ENCODE results near the gene FLNB. TPM values are rescaled to one million over a fixed set of nuclear protein-coding genes. Genes with fewer than 3 reads are reported as not detected.

The FLNB gene
- total and polyA plus RNA-seq, 2 of the 8 experiments (the other 6 are each of a cell fraction or from before 2014, with no cell fraction given): 72.3 to 118 TPM

GRCh38 chr3:58084166-58084565, 75.9 kb downstream of the FLNB start:
- no peak overlapping the region for H4K8ac ChIP-seq (ENCODE audit: extremely low read depth, insufficient read depth, low read length)
- peaks cover 9% of the 10 kb centered on the region for H3K79me1 ChIP-seq (ENCODE audit: low read depth, low read length)
- no peak overlapping the region for H3K14ac ChIP-seq (ENCODE audit: insufficient read length)
- CTCF ChIA-PET (ENCODE audit: partially characterized antibody): interaction anchor here (0.7 kb wide), 1 partner anchor 19 kb away, joined by 3 read pairs; no protein-coding TSS in a partner anchor
- H3K4me2 ChIP-seq (ENCODE audit: insufficient read depth in 1 of 2, low read depth in 2 of 2, low read length in 2 of 2): no peak overlapping the region
- H3K4me1 ChIP-seq (replicated peaks in 1 of 4; ENCODE audit: control insufficient read depth in 3 of 4, insufficient read depth in 4 of 4, low read length in 3 of 4): peaks cover 0 to 5% (median 0%) of the 10 kb centered on the region in 4 experiments; a peak in 1 of 7 replicates
- no peak overlapping the region for H3K23ac ChIP-seq (ENCODE audit: insufficient read length)
- 93% methylated on average over 3 of the region's 4 CpGs; no CpG with 5 or more reads in 1 of the 2 experiments for WGBS, 2 experiments (ENCODE audit: extremely low coverage in 1 of 2, insufficient coverage in 1 of 2, insufficient read length in 1 of 2, insufficient replicate concordance in 2 of 2, low coverage in 1 of 2, low lambda C conversion rate in 2 of 2, missing lambda C conversion rate in 1 of 2)
- FAIRE-seq (no peak), DNase-seq (ENCODE audit: low read depth in 1 of 2, low spot score in 2 of 2) (no peak)
- no peak overlapping the region for H2BK12ac ChIP-seq (ENCODE audit: low read depth, low read length)
- H2BK20ac ChIP-seq (ENCODE audit: low read length): no peak overlapping the region
- H4K5ac ChIP-seq (ENCODE audit: insufficient read length, low read depth, low read length): no peak overlapping the region
- H3K27ac ChIP-seq (ENCODE audit: low read depth, low read length): no peak overlapping the region
- H3K4me3 ChIP-seq (ENCODE audit: extremely low read depth in 1 of 4, insufficient read depth in 2 of 4, low read depth in 3 of 4, low read length in 4 of 4): no peak overlapping the region
- H3K9me3 ChIP-seq (ENCODE audit: insufficient read depth in 2 of 2, low read depth in 1 of 2, low read length in 1 of 2): no peaks in the 10 kb centered on the region
- H2BK5ac ChIP-seq (ENCODE audit: low read depth, low read length): no peak overlapping the region
- no peak overlapping the region for H2BK120ac ChIP-seq (replicated peaks; ENCODE audit: low read depth, low read length)
- peaks cover 0 to 22% (median 9%) of the 10 kb centered on the region in 4 experiments; a peak in 5 of 8 replicates for H3K36me3 ChIP-seq (ENCODE audit: control insufficient read depth in 2 of 4, insufficient read depth in 4 of 4, low read length in 3 of 4)
- H3K23me2 ChIP-seq (ENCODE audit: low read depth, low read length): no peaks in the 10 kb centered on the region
- H4K20me1 ChIP-seq (replicated peaks in 1 of 2; ENCODE audit: control insufficient read depth in 1 of 2, insufficient read depth in 2 of 2, low read length in 2 of 2): peaks cover 0 to 2% of the 10 kb centered on the region in 2 experiments
- H3K56ac ChIP-seq (replicated peaks; ENCODE audit: insufficient read length, low read depth, low read length): no peak overlapping the region
- no peak overlapping the region for H2AK5ac ChIP-seq (ENCODE audit: low read depth, low read length)
- no peak overlapping the region for H3K9ac ChIP-seq (replicated peaks in 1 of 4; ENCODE audit: extremely low read depth in 1 of 4, low read depth in 3 of 4, low read length in 3 of 4)
- no peak overlapping the region for H3K18ac ChIP-seq (ENCODE audit: extremely low read depth, low read length)
- no peaks in the 10 kb centered on the region for H3K27me3 ChIP-seq (replicated peaks in 1 of 4; ENCODE audit: control insufficient read depth in 3 of 4, extremely low read depth in 1 of 4, insufficient read depth in 3 of 4, low read length in 3 of 4)
- H3K79me2 ChIP-seq (ENCODE audit: control insufficient read depth in 1 of 2, insufficient read depth in 2 of 2, low read length in 2 of 2): peaks cover 0 to 7% of the 10 kb centered on the region in 2 experiments; a peak in 1 of 4 replicates
- no peak overlapping the region for H3K4ac ChIP-seq (replicated peaks; ENCODE audit: insufficient read length, low read depth, low read length)
- H4K91ac ChIP-seq (replicated peaks; ENCODE audit: insufficient read length, low read length): no peak overlapping the region
- no peak overlapping the region for H2BK15ac ChIP-seq (ENCODE audit: low read length)
- POLR2A ChIA-PET (ENCODE audit: partially characterized antibody): no interaction called here
- no peak overlapping the region for H2AFZ ChIP-seq (ENCODE audit: low read length)
- TF ChIP-seq RNF2 (IDR thresholded peaks at IDR 0.05; ENCODE audit: borderline replicate concordance, low read depth, low read length, missing control alignments, poor library complexity, severe bottlenecking) (no peak), BCL11A (IDR thresholded peaks at IDR 0.05; ENCODE audit: low read depth in 2 of 2, low read length in 2 of 2) (no peak), SRF (IDR thresholded peaks at IDR 0.05; ENCODE audit: low read depth, low read length) (no peak), SIX5 (IDR thresholded peaks at IDR 0.05; ENCODE audit: low read depth, low read length) (no peak), SIRT6 (IDR thresholded peaks at IDR 0.05; ENCODE audit: low read length) (no peak), CBX5 (IDR thresholded peaks at IDR 0.05; ENCODE audit: low read depth, low read length) (no peak), EZH2 (IDR thresholded peaks at IDR 0.05; ENCODE audit: low read depth, low read length, severe bottlenecking) (no peak), CBX8 (IDR thresholded peaks at IDR 0.05; ENCODE audit: borderline replicate concordance, low read depth, low read length) (no peak), E2F6 (IDR thresholded peaks at IDR 0.05) (no peak), CHD2 (IDR thresholded peaks at IDR 0.05; ENCODE audit: low read length) (no peak), HDAC6 (IDR thresholded peaks at IDR 0.05; ENCODE audit: low read depth, low read length) (no peak), GABPA (IDR thresholded peaks at IDR 0.05; ENCODE audit: borderline replicate concordance, insufficient read depth, low read length) (no peak), GTF2F1 (IDR thresholded peaks at IDR 0.05; ENCODE audit: borderline replicate concordance, low read depth, low read length) (no peak), FOSL1 (IDR thresholded peaks at IDR 0.05; ENCODE audit: insufficient read depth, low read depth, low read length) (no peak)
